GM19395 (cell line): ENCODE results near the gene PPARA.
"Not testable (repeated sequence)": the region's sequence is repeated elsewhere in the genome, so short reads cannot be mapped to it uniquely, and the experiment has no call there.

ENCODE experiments used
- ATAC-seq: cut with Tn5 transposase; IDR thresholded peaks from one replicate; pipeline ENCODE4 v1.9.1; 2021; ENCODE audit warnings: mild to moderate bottlenecking, moderate library complexity; ENCODE audit not compliant: unreplicated experiment

The PPARA gene

DNA sequence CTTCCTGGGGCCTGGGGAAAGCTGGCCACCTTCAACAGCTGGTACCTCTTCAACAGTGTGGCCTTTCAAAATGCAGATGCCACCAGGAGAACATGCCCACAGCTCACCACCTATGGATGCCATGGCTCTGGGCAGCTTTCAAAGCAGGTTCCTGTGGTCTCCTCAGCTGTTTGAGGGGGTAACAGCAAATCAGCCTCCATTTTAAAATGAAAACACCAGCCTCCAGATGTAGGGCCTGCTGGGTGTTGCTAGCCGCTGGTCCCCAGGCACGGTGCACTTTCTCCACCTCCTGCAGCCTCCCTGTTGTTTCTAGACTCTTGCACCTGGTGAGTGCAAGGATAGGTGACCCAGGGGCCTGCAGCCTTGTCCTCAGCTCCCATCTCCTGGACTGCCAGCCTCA, 89.7 kb downstream of the PPARA start:
- no peak for ATAC-seq

DNA sequence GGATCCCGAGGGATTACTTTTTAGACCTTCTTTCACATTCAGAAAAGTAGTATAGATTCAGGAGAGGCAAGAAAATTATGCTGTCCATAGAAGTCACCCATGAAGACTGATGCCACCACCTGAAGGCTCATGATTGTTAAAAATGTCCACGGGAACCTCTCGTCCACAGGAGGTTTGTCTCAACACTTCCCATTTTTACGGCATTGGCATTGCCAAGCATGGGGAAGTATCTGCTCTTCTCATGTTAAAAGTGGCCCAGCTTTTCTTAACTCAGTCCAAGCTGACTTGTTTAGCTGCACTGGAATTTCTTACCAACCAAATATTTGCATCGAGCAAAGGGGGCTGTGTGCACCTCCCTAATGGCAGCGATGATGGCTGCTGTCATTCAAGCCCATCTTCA, 90.2 kb downstream of the PPARA start:
- no peak for ATAC-seq

DNA sequence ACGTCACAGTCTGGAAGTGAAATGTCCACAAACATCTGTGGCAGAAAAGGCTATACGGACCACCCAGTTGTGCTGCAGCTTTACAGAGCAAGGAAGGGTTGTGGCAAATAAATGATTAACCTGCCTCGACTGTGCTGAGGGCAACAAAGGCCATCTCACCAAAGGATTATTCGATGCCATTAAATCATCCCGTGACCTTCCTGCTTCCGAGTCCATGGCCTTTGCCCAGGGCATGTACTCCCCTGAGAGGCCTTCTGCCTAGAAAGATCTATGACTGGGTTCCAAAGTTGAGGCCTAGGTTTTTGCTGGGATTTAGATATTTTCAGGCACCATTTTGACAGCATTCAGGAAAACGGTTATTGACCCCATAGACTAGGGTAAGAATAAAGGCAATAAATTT, 90.6 kb downstream of the PPARA start:
- no peak for ATAC-seq

DNA sequence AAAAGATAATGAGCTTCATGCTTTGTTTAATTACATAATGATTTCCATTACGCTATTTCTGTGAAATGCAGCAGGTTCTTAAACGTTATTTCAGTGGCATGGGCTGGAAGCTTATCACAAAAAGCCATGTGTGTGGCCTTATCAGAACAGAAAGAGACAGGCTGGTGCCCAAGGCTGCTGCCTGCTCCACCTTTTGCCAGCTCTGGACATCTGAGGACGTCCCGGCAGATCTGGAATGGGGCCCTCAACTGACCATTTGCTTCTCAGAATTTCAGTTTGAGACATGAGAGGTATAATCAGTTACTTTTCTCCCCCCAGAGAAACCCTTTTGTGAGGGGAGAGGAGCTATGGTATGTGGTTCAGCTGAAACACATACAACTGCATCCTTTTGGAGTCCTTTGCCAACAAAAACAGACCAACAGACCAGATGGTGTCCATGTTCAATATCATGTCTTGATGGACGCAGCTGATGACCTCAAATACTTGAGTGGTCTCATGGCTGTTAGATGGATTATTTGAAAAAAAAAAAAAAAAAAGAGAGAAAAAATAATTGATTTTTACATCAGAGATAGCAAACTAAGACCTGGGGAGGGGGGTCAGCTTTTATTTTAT, 91.2 kb downstream of the PPARA start:
- no peak for ATAC-seq

DNA sequence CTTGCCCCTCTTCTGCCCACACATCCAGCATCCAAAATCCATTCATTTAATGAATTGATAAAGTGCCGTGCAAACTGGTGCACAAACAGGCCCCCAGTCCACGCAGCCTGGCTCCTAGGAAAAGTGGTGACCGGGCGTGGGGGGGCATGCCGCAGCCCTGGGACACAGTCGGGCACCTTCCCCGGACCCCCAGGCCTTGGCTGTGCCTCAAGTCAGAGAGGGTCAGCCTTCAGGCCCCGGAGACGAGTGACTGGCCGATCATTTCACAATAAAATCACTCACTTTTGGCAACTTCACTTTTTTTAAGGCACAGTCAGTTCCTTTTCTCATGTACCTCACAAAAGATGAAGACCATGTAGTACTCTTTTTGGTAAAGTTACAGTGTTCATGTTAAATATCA, 91.8 kb downstream of the PPARA start:
- ATAC-seq, result no peak

DNA sequence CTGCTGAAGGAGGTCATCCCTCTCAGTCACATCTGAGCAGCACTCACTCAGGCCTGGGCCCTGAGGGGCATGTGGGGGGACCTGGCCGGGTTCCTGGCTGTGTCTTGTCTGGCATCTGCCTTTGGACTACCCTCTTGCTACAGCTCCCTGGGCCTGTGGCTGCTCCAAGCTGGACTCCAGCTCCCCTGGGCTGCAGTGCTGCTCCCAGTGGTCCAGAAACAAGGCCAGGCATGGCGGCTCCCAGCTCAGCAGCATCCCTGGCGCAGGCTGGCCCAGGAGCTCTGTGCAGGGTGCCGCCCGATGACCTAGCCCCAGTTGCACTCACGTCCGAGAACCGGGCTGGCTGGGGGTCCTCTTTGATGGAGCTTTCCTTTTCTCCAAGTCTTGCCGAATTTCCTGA, 94.4 kb downstream of the PPARA start:
- ATAC-seq, result no peak

DNA sequence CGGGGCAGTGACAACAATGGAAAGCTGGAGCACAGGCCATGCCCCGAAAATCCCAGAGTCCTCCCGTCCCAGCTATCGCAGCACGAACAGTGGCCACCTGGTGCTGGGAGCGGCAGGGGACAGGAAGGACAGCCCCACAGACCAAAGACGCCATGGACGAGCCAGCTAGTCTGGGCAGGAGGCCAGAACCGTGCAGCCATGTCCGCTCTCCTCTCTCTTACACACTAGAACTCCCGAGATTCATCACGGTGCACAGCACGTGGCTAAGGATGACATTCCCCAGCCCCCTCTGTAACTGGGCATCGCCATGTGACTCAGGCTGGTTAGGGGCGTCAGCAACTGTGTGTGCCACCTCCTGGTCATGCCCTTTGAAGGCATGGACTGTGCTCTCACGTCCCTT, 95.2 kb downstream of the PPARA start:
- ATAC-seq, result no peak

DNA sequence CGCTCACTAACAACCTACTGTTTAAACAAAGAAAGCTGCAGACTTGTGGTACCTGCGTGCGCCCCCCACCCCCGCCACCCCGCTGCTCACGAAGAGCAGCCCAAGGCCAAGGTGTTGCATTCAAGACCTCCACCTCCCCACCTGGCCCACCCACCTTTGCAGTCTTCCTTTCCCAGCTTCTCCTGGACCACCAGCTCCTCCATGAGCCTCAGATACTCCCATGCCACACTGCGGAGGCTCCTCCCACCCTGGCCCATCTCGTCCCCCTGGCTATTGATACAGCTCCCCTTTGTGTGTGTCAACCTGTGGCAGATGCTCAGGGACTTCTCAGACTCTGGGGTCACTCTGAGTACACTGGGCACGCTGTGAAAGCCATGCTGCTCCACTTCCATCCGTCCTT, 95.9 kb downstream of the PPARA start:
- no peak for ATAC-seq

DNA sequence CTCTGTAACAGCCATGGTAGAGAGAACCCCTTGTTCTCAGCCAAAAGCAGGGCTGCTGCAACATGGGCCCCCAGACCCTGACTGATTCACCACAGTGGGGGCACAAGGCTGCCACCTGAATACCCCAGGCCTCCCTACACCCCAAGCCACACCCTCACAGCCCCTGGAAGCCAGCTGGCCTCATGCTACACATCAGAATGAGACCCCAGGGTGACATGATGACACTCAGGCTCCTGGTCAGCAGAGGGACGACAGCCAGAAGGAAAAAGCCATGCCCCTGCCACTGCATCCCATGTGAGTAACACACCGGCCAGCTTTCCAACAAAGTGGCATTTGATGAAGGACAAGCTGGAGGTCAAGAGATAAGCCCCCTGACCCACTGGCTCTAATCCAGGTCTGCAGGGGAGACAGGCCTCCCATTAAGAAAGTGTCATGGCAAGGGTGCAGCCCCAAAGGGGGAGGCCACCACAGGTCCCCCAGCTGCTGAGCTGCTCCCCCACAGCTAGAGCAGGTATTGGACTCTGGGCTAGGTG, 97.2 kb downstream of the PPARA start:
- ATAC-seq, result no peak

DNA sequence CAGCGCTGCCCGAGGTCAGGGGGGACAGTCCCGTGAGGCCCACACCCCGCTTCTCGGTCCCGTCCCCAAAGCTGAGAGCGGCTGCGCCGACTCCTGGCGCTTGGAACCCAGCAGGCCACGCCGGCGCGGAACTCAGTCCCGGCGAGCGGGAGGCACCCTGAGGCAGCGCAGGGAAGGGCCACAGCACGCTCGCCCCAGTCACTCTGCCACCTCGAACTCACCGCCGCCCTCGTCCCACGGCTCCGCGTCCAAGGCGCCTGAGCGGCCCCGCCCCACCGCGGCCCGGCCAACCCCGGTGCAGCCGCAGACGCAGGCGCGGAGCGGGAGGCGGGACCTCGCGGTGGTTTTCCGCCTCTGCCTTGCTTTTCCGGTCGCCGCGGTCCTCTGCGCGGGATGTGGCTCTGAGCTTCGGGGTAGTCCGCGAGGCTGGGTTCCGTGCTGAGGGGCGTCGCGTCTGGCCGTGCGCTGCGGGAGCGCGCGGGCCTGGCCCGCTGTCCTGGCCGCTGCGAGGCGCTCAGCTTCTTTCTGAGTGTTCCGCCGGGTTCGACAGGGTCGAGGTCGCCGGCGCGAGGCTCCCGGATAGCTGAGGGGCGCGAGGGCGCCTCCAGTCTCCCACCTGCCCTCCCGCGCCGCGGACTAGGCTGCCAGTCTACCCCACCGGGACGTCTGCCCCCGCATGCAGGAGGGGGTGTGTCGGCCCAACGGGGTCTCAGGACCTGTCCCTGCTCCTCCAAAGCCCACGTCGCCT, 99.9 kb downstream of the PPARA start, which contains the start of gene CDPF1:
TSS of gene CDPF1 (minus strand) at position 259 of the 748 bp plus-strand sequence. CDS start 2,009 bp downstream, outside the sequence.
- peak; percentile 79 for ATAC-seq

DNA sequence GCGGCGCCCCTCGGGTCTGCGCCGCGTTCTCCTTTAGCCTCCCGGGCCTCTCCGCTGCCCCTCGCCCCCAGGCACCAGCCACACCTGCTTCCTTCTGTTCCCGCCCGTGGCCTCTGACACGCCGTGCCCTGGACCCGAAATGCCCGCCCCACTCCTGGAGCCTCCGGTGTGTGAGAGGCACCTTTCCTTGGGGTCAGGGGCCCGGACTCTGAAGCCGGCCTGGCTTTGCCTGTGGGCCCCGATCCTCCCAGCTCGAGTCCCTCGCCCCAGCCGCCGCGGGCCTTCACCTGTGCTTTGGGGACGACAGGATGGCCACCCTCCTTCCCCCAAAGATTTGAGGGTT, 100.4 kb downstream of the PPARA start:
- peak; percentile 9 for ATAC-seq

DNA sequence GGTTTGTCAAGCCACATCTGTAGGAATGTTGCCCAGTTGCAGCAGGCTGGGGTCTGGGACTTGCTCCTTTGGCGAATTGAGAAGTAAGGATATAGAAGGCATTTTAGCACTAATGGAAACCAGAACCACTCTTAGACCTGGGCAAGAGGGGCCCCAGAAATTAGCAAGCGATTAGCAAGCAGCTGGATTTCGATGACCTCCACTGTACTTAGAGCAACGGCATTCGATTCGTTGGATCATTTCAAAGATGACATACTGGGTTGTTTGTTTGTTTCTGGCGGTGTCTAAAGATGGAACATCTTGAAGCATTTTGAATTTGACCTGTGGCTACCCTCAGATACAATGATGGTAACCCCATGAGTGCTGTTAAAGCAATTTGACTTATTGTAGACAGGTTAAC, 100.9 kb downstream of the PPARA start:
- no peak for ATAC-seq

DNA sequence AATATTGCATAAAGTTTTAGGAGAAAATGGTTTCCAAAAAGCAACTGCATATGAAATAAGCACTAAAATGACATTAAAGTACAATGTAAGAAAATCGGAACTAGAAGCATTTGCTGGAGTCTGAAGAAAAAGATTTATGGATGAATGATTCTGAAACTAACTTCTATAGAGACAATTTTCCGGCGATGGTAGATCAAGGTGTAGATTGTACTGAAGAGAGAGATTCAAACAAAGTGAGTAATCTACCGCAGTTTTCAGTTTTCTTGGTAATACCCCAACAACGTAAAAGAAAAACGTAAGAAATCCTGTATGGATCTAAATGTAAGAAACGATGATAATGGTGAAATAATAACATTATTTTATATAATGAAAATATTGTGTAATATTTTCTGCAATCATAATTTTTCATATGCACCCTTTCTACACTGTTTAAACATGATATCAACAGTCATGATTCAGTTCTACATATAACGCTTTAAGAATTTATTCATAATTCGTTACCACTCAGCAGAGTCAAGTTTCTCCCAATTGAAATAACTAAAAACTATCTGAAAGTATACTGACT, 101.6 kb downstream of the PPARA start:
- no peak for ATAC-seq

DNA sequence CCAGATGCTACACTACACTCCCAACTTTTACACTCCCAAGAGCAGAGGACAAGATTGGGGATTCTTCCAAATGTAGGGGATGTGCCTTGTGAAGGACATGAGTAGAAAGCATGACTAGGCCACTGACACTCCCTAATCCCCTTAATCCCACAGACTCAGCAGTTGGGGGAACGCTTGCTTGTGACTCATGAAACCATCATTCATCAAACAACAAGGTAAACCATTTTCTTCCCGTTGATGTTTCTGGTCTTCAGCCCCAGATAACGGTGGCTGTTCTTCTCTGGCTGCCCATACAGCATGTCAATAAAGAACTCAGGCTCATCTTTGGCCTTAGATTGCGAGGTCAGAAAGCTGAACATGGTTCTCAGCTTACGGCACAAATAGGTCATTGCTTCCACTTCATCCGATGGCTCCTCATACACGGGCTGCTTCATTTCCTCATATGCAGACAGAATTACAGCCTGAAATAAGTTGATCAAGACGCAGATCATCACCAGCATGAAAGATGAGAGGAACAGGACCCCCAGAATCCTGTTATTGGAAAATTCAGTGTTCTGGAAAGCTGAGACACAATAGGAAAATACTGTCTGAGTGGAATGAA, 106.1 kb downstream of the PPARA start:
- no peak for ATAC-seq

DNA sequence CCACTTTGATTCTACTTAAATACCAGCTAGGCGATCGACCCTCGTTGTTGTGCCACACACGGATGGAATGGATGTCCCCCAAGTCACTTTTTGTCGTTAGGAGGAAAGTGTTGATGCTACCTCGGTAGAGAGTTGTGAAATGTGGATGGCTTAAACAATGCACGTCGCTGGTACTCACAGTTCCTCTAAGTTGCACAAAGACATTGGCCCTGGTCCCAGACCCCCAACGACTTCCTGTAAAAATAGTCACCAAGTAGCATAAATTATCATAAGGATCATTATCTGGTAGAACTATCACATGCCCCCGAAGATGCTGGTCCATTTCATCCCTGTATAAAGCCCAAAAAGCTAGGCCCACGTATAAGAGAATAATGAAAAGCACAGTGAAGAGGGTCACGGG, 109.0 kb downstream of the PPARA start:
- no peak for ATAC-seq

DNA sequence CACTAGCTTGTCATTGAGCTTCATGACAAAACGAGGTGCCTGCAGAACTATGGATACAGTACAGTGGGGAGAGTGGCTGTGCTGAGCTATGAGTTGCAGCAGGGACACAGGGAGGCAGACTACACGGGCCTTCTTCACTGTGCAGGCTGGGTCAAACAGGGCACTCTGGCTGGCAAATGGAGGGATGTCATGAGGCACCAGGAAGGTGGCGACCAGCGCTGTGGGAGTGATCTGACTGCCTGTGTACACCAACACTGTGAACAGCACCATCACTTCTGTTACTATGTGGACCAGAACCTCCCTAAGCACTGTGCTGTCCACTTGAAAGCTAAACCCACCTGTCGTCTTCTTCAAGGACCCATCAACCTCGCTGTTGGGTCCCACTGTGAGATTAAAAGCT, 109.7 kb downstream of the PPARA start:
- no peak for ATAC-seq

DNA sequence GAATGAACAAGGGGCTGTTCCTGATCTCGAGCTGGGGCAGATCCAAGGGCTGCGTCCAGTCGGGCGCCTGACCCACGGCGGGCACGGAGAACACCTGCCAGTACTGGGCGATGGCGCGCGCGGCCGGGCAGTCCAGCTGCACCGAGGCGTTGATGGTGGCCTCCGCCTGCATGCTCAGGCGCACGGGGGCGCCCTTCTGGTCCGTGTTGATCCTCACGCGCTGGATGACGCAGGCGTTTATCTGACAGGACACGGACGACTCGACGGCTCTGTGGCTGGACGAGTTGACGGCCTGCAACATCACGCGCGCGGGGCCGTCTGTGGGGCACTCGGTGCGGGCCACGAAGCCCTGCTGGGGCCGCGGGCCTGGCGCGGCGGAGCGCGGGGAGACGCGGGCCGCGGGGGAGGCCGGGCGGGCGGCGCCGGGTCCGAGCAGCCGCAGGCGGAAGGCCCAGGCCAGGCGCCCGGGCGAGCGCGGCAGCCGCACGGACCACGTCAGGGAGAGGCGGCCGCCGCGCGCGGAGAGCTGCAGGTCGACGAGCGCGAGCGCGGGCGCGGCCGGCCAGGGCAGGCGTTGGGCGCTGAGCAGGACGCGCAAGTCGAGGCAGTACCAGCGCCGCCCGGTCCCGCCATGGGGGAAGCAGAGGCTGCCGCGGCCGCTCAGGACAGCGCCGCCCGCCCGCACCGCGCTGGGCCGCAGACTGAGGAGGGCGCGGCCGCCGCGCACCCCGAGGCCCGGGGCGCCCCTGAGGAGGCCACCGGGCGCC, 112.3 kb downstream of the PPARA start:
- no peak for ATAC-seq

DNA sequence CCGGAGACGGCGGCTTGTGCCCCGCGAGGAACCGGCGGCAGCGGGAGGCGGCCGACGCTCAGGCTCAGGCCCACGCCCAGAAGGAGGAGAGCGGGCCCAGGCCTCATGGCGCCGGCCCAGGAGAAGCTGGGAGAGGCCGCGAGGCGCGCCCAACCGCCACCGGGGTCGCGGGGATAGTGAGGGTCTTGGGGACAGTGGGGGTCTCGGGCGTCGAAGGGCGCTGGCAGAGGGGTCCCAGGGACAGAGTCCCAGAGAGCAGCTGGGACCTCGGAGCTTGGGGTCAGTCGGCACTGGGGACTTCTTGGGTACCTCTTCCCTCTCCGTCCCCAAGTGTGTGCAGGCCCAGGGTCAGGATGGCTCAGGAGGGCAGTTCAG, 112.9 kb downstream of the PPARA start, which contains the start of gene PKDREJ:
TSS of gene PKDREJ (minus strand) at position 128 of the 375 bp plus-strand sequence. CDS start at position 107, 21 bp downstream.
- no peak for ATAC-seq

DNA sequence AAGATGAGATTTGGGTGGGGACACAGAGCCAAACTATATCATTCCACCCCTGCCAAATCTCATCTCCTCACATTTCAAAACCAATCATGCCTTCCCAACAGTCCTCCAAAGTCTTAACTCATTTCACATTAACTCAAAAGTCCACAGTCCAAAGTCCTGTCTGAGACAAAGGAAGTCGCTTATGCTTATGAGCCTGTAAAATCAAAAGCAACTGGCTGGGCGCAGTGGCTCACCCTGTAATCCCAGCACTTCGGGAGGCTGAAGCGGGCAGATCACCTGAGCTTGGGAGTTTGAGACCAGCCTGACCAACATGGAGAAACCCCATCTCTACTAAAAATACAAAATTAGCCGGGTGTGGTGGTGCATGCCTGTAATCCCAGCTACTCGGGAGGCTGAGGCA, 114.2 kb downstream of the PPARA start:
- not testable (repeated sequence) for ATAC-seq

DNA sequence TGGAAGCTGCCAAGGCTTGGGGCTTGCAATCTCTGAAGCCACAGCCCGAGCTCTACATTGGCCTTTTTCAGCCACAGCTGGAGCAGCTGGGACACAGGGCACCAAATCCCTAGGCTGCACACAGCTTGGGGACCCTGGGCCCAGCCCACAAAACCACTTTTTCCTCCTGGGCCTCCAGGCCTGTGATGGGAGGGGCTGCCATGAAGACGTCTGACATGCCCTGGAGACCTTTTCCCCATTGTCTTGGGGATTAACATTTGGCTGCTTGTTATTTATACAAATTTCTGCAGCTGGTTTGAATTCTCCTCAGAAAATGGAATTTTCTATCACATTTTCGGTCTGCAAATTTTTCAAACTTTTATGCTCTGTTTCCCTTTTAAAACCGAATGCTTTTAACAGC, 115.3 kb downstream of the PPARA start:
- not testable (repeated sequence) for ATAC-seq
